T-cell (primary cell): Measurements from ENCODE around the gene NSD1. TPM values are rescaled to one million over a fixed set of nuclear protein-coding genes. Genes with fewer than 3 reads are reported as not detected.

Experiments used
- ATAC-seq, 4 experiments: fragments of 200-7000 bp in 3 of 4; fragments of 150-1000 bp in 1 of 4; cut with Tn5 transposase; replicated peaks in 1 of 4; 1 replicate in 3 of 4; 2 replicates in 1 of 4; pipeline ENCODE4 v1.10.0; 2021; ENCODE audit warnings: moderate library complexity in 3 of 4, mild to moderate bottlenecking in 2 of 4, moderate number of reproducible peaks in 1 of 4
- CTCF ChIA-PET, 2 donors: fragments of 300-600 bp; sonication (Branson Sonifier 250); formaldehyde crosslinking; loops; one replicate each; lab custom pipeline; 2022; ENCODE audit warnings: antibody characterized with exemption in 2 of 2; lab: Charles Lee
- POLR2A ChIA-PET, 2 donors: fragments of 300-600 bp; sonication (Branson Sonifier 250); formaldehyde crosslinking; loops; one replicate each; lab custom pipeline; 2022; ENCODE audit warnings: antibody characterized with exemption in 2 of 2; lab: Charles Lee
- DNase-seq, 35 experiments: peaks; one replicate each; pipeline versions ENCODE4 v3.0.0 to v3.0.0-alpha.2; 2013 to 2023
- H3K27ac ChIP-seq: one replicate; pipeline ENCODE4 v1.5.1; 2013; ENCODE audit warnings: low read length
- H3K27me3 ChIP-seq, 2 experiments: replicated peaks in 1 of 2; 1 replicate in 1 of 2; 2 replicates in 1 of 2; pipeline versions ENCODE4 v1.6.1 to v1.7.0; 2013; ENCODE audit warnings: low read length in 1 of 2, mixed read lengths in 1 of 2; ENCODE audit not compliant: control insufficient read depth in 2 of 2, insufficient read depth in 2 of 2; ENCODE audit errors: extremely low read depth in 1 of 2
- H3K36me3 ChIP-seq, 2 donors: 1 replicate in 1 of 2; 2 replicates in 1 of 2; pipeline versions ENCODE4 v1.6.1 to v1.7.0; 2013; ENCODE audit warnings: low read length in 1 of 2; ENCODE audit not compliant: control insufficient read depth in 2 of 2, insufficient read depth in 1 of 2; ENCODE audit errors: extremely low read depth in 1 of 2
- H3K4me1 ChIP-seq, 2 experiments: 1 replicate in 1 of 2; 2 replicates in 1 of 2; pipeline versions ENCODE4 v1.6.1 to v1.7.0; 2013; ENCODE audit warnings: low read length in 2 of 2, mixed read lengths in 1 of 2; ENCODE audit not compliant: insufficient read depth in 2 of 2, control insufficient read depth in 1 of 2; ENCODE audit errors: extremely low read depth in 1 of 2
- H3K4me3 ChIP-seq, 2 donors: 1 replicate in 1 of 2; 2 replicates in 1 of 2; pipeline versions ENCODE4 v1.5.1 to v1.7.0; 2013; ENCODE audit warnings: mild to moderate bottlenecking in 2 of 2, low read length in 1 of 2, moderate library complexity in 1 of 2; ENCODE audit not compliant: control insufficient read depth in 1 of 2; ENCODE audit errors: extremely low read depth in 1 of 2
- H3K9me3 ChIP-seq: 2 replicates; pipeline ENCODE4 v1.7.0; 2013
- H3K27ac Mint-ChIP-seq, 2 donors: one replicate each; pipeline ENCODE4 v1.8.0; 2020 to 2021; ENCODE audit warnings: mild to moderate bottlenecking in 2 of 2, mixed read lengths in 2 of 2
- H3K27me3 Mint-ChIP-seq, 2 donors: one replicate each; pipeline ENCODE4 v1.8.0; 2021 to 2022; ENCODE audit warnings: mixed read lengths in 2 of 2
- H3K36me3 Mint-ChIP-seq: one replicate; pipeline ENCODE4 v1.8.0; 2021; ENCODE audit warnings: mixed read lengths
- H3K4me1 Mint-ChIP-seq, 3 donors: one replicate each; pipeline ENCODE4 v1.8.0; 2020 to 2022; ENCODE audit warnings: mixed read lengths in 3 of 3, mild to moderate bottlenecking in 1 of 3
- H3K4me3 Mint-ChIP-seq, 3 donors: one replicate each; pipeline ENCODE4 v1.8.0; 2020 to 2022; ENCODE audit warnings: mild to moderate bottlenecking in 3 of 3, mixed read lengths in 3 of 3, moderate library complexity in 3 of 3
- H3K9me3 Mint-ChIP-seq, 3 donors: one replicate each; pipeline ENCODE4 v1.8.0; 2020 to 2022; ENCODE audit warnings: mixed read lengths in 3 of 3
- WGBS: methylation state at CpG from one replicate; pipeline ENCODE4 v1.1.5; 2013; ENCODE audit warnings: missing lambda C conversion rate; ENCODE audit not compliant: insufficient coverage; 5-methylcytosine and 5-hydroxymethylcytosine counted together
- total RNA-seq, 35 experiments: library from RNA in 6 of 35; stranded (reverse) in 6 of 35; fragments of 120-200 nt in 1 of 35; gene quantifications; one replicate each; pipeline versions ENCODE4 v1.2.1 to v1.2.4 and lab custom pipeline; 2013 to 2026

The NSD1 gene
- total RNA-seq, 5 donors from 2014 or later (not counting 1 experiment from before 2014, with no cell fraction given): 89.5 to 113 (median 103) TPM

DNA sequence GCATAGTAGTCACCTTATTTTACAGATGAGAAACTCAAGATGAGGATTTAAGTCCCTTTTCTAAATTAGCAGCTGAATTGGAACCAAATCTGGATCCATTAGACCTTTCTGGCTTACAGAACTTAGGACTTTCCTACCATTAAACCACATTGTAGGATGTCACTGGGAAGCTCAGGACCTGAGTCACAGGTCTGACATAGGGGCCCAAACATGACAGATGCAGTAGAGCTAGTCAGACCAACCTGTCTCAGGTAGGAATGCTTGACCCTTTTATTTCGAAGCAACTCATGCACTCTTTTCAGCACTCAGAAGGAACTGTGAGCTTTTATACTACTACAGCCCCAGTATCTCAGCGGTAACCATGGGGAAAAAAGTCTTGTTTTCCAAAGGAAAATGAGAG lies 167.4 kb downstream of the NSD1 start:
- Histone ChIP-seq H3K9me3 (no peaks in the 10 kb centered on the region), H3K4me1 (peaks cover 25 to 74% of the 10 kb centered on the region in 2 experiments), H3K4me3 (no peak overlapping the region), H3K36me3 (peaks cover 0 to 17% of the 10 kb centered on the region in 2 donors), H3K27me3 (no peaks in the 10 kb centered on the region), H3K27ac (peak overlapping the region; percentile 73)
- no peaks in the 10 kb centered on the region for H3K27me3 Mint-ChIP-seq
- peak overlapping the region; percentile 93 to 94 for H3K27ac Mint-ChIP-seq
- CTCF ChIA-PET: interaction anchor here in 1 of 2 donors (1.7 kb wide), 1 partner anchor 9 kb away, joined by 4 read pairs; no protein-coding TSS in a partner anchor
- peak overlapping the region in 2 of 3 donors; percentile 57 to 92 for H3K4me3 Mint-ChIP-seq
- DNase-seq (no peak), ATAC-seq (no peak)
- peaks cover 74 to 81% (median 80%) of the 10 kb centered on the region in 3 donors for H3K4me1 Mint-ChIP-seq
- H3K9me3 Mint-ChIP-seq: no peaks in the 10 kb centered on the region
- no CpG with 5 or more reads among the region's 2 CpGs for WGBS
- POLR2A ChIA-PET: interaction anchor here in 1 of 2 donors (0.6 kb wide), 1 partner anchor 428 kb away, joined by 3 read pairs; no protein-coding TSS in a partner anchor
- peaks cover 8% of the 10 kb centered on the region for H3K36me3 Mint-ChIP-seq

DNA sequence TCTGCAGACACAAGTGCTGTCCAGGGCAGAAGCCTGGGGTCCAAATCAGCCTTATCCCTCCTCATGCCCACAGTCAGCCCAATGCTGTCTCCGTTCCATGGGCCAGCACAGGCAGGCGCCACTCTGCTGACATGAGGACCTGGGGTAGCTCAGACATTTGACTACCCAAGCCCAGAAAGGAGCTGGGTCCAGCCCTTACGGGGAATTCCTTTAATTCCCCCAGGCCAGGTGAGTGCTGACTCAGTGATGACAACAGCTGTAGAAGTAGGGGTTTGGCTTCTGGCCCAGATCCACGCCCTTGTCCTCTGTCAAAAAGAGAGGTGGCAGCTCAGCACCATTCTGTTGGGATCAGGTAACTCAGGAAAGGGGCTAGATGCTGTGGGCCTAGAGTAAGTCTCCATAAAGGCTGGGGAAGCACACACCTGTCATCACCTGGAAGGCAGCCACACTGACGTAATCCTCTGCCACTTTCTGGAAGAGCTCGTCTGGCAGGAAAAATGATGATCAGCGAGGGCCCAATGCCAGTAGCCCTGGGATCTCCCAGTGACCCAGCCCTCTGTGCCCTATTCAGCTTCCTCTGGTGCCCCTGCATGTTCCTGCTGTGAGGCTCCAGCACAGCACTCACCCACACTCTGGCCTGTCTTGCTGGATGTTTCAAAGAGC lies 168.1 kb downstream of the NSD1 start:
- DNase-seq (peak in 1 of 35 experiments; percentile 42), ATAC-seq (no peak)
- H3K4me3 ChIP-seq: no peak overlapping the region
- H3K27ac Mint-ChIP-seq: peak overlapping the region; percentile 80 to 93
- H3K4me1 ChIP-seq: peaks cover 21 to 69% of the 10 kb centered on the region in 2 experiments
- H3K4me1 Mint-ChIP-seq: peaks cover 72 to 80% (median 74%) of the 10 kb centered on the region in 3 donors
- peaks cover 0 to 15% of the 10 kb centered on the region in 2 donors for H3K36me3 ChIP-seq
- 91% methylated on average over 6 of the region's 7 CpGs for WGBS
- H3K9me3 Mint-ChIP-seq: no peaks in the 10 kb centered on the region
- peak overlapping the region; percentile 73 for H3K27ac ChIP-seq
- no peaks in the 10 kb centered on the region for H3K9me3 ChIP-seq
- no peaks in the 10 kb centered on the region for H3K27me3 ChIP-seq
- peaks cover 11% of the 10 kb centered on the region for H3K36me3 Mint-ChIP-seq
- peak overlapping the region; percentile 91 to 94 (median 92) for H3K4me3 Mint-ChIP-seq
- POLR2A ChIA-PET: interaction anchor here in 1 of 2 donors (0.6 kb wide), 2 partner anchors 13 to 428 kb away, joined by 3 to 4 read pairs; no protein-coding TSS in a partner anchor
- H3K27me3 Mint-ChIP-seq: no peaks in the 10 kb centered on the region
- CTCF ChIA-PET: interaction anchor here in 1 of 2 donors (0.5 to 1.7 kb wide), 2 partner anchors 8 to 187 kb away, joined by 4 to 6 read pairs; no protein-coding TSS in a partner anchor

DNA sequence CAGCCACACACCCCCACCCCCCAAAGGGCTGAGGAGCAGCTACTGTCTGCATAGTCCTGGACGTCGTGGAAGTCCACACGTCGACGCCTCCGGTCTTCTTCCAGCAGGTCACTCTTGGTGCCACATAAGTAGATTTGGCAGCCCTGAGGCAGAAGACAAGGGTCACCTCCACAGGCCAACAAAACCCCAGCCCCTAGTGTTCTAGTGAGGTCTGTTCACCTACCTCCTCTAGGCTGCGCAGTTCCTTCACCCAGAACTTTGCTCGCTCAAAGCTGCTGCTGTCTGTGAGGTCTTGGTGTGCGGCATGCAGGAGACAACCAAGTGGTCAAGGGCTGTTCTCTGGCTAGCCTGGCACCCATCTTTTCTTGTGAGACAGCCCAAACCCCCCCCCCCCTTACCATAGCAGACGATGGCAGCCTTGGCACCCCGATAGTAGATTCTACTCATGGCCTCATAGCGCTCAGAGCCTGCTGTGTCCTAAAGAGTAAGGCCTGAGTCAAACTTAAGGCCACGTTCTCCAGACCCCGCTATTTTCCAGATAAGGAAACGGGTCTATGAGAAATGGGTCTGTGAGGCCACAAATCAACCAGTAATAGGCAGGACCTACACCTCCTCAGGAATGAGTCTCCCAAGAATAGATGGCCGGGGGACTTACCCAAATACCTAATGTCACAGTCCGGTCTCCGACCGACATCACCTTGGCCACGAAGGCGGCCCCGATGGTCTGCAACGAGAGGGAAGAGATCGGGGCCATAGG lies 169.0 kb downstream of the NSD1 start:
- Mint-ChIP-seq H3K9me3 (no peaks in the 10 kb centered on the region), H3K4me1 (peaks cover 69 to 80% (median 74%) of the 10 kb centered on the region in 3 donors), H3K27me3 (no peaks in the 10 kb centered on the region), H3K36me3 (peaks cover 15% of the 10 kb centered on the region), H3K27ac (peak overlapping the region; percentile 80 to 85), H3K4me3 (peak overlapping the region; percentile 91 to 94 (median 92))
- CTCF ChIA-PET: interaction anchor here (0.5 to 1.7 kb wide), 2 partner anchors 7 to 154 kb away, joined by 4 read pairs; no protein-coding TSS in a partner anchor
- ATAC-seq: no peak
- Histone ChIP-seq H3K36me3 (peaks cover 0 to 23% of the 10 kb centered on the region in 2 donors), H3K27me3 (no peaks in the 10 kb centered on the region), H3K27ac (peak overlapping the region; percentile 52), H3K4me1 (peaks cover 19 to 73% of the 10 kb centered on the region in 2 experiments), H3K4me3 (peak overlapping the region; percentile 49 to 83), H3K9me3 (no peaks in the 10 kb centered on the region)
- no peak for DNase-seq
- 53% methylated on average over 21 of the region's 24 CpGs for WGBS
- POLR2A ChIA-PET: no interaction called here

DNA sequence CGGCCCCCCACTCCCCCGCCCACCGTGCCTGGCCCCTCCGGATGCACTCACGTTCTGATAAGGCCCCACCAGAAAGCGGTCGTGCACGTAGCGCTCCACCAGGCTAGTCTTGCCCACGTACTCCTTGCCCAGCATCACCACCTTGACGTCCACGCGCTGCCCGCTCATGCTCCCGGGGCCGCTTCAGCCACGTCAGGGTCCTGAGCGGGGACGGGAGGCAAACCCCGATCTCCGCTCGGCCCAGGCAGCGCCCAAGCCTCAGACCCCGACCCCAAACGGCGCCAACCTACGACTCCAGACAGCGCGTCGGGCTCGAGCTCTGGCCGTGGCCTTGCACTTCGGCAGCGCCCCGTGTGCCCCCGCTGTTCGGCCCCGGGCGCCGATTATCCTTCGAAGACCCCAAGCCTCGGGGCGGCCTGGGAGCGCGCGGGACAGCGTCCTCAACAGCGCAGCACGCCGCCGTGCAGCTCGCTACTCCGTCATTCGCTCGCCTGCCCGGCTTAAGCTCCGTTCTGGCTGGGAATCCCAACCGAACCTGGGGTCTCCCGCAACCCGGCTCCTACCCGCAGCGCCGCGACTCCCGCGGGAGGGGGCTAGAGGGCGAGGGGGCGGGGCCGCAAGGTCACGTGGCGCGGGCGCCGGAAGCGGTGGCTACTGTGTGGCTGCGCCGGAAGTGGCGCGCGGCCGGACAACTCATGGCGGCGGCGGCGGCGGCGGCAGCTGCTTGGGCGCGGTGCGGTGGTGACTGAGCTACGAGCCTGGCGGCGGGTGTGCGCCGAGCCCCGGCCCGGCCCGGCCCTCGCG lies 169.8 kb downstream of the NSD1 start, which contains the start of the genes PRELID1 and RAB24:
Gene PRELID1 (plus strand): TSS at position 679 of the 804 bp plus-strand sequence. CDS start 187 bp downstream, outside the sequence.
Gene RAB24 (minus strand): TSS at position 599 of the 804 bp plus-strand sequence. CDS start 431 bp downstream, at position 168.
- Mint-ChIP-seq H3K4me3 (peak within 1 kb of the TSS; percentile 91 to 94 (median 92)), H3K9me3 (no peaks in the 10 kb centered on the region), H3K4me1 (peaks cover 69 to 80% (median 71%) of the 10 kb centered on the region in 3 donors), H3K27ac (peak within 1 kb of the TSS; percentile 87 to 94), H3K27me3 (no peaks in the 10 kb centered on the region), H3K36me3 (peaks cover 15% of the 10 kb centered on the region)
- DNase-seq (peak; percentile 66 to 93 (median 83)), ATAC-seq (peak; percentile 75 to 76 (median 76))
- H3K27ac ChIP-seq: peak within 1 kb of the TSS; percentile 52
- ChIA-PET CTCF (interaction anchor here (0.5 to 1.0 kb wide), 3 partner anchors 40 to 153 kb away, joined by 3 to 4 read pairs (median 3); no protein-coding TSS in a partner anchor), POLR2A (interaction anchor here in 1 of 2 donors (1.0 kb wide), 1 partner anchor 290 kb away, joined by 4 read pairs; no protein-coding TSS in a partner anchor)
- no peaks in the 10 kb centered on the region for H3K27me3 ChIP-seq
- peaks cover 0 to 18% of the 10 kb centered on the region in 2 donors for H3K36me3 ChIP-seq
- under 1% methylated on average over 97 of the region's 100 CpGs for WGBS
- H3K4me3 ChIP-seq: peak within 1 kb of the TSS; percentile 81 to 83
- H3K9me3 ChIP-seq: no peaks in the 10 kb centered on the region
- peaks cover 19 to 78% of the 10 kb centered on the region in 2 experiments for H3K4me1 ChIP-seq

DNA sequence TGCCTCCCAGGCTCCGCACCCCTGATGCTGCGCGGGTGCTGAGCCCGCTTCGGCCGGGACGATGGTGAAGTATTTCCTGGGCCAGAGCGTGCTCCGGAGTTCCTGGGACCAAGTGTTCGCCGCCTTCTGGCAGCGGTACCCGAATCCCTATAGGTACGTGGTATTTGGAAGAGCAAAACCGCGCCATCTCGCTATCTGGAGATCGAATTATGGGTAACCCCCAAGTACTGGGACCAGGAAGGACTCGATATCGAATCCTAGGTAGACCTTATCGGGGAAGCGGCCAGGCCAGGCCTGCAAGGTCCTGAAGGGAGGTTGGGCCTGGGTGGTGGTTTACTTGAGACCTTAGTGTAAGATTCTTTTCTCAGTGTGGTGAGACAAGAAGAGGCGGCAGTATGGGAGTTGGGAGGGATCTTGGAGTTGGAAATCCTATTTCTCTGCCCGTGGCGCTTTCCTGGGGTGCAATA lies 170.4 kb downstream of the NSD1 start:
- DNase-seq (no peak), ATAC-seq (peak in 2 of 4 experiments; percentile 2 to 10)
- H3K36me3 Mint-ChIP-seq: peaks cover 15% of the 10 kb centered on the region
- H3K27ac ChIP-seq: peak overlapping the region; percentile 34
- peak overlapping the region; percentile 70 to 81 for H3K4me3 ChIP-seq
- no peaks in the 10 kb centered on the region for H3K9me3 ChIP-seq
- WGBS: 6% methylated on average over 21 of the region's 25 CpGs
- peak overlapping the region; percentile 91 to 94 (median 92) for H3K4me3 Mint-ChIP-seq
- H3K27me3 Mint-ChIP-seq: no peaks in the 10 kb centered on the region
- H3K9me3 Mint-ChIP-seq: no peaks in the 10 kb centered on the region
- peaks cover 0 to 16% of the 10 kb centered on the region in 2 donors for H3K36me3 ChIP-seq
- H3K4me1 Mint-ChIP-seq: peaks cover 63 to 79% (median 68%) of the 10 kb centered on the region in 3 donors
- peaks cover 19 to 84% of the 10 kb centered on the region in 2 experiments for H3K4me1 ChIP-seq
- H3K27me3 ChIP-seq: no peaks in the 10 kb centered on the region
- POLR2A ChIA-PET: interaction anchor here in 1 of 2 donors (1.0 kb wide), 1 partner anchor 289 kb away, joined by 4 read pairs; no protein-coding TSS in a partner anchor
- CTCF ChIA-PET: interaction anchor here in 1 of 2 donors (0.7 to 1.0 kb wide), 2 partner anchors 40 to 87 kb away, joined by 3 read pairs; no protein-coding TSS in a partner anchor
- H3K27ac Mint-ChIP-seq: peak overlapping the region; percentile 87 to 94
